Measurements from ENCODE around the gene OR10G3.

The OR10G3 gene

DNA sequence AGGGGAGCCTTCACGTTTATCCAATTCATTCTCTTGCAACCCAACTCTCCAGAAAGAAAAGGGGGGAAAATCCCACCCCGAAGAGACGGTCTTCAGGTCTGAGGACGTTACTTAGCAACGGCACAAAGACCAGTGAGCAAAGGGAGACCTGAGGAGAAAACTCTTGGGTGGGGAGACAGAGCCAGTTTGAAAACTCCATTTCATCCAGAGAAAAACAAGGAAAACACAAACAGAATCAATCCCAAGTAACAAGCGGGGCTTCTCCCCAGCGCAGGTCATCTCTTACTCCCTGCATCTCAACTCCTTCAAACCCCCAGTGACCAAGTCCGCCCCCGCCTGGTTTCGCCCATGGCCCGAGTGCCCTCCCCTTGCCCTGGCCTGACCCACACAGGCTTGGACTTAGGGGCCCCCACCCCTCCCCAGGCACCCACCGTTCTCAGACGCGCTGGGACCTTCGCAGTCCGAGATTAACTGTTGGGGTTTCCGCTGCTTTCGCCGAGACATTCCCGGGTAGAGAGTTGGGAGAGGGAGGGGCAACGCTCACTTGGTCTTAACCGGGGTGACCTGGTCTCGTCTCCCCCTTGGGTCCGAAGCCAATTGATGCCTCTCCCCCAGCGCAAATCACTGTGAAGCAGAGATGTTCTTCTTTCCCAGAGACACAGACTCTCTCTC is 43.3 kb downstream of the OR10G3 start:
- DNase-seq (ENCODE audit: extremely low read depth in 1 of 2, low read depth in 1 of 2) = no peak

DNA sequence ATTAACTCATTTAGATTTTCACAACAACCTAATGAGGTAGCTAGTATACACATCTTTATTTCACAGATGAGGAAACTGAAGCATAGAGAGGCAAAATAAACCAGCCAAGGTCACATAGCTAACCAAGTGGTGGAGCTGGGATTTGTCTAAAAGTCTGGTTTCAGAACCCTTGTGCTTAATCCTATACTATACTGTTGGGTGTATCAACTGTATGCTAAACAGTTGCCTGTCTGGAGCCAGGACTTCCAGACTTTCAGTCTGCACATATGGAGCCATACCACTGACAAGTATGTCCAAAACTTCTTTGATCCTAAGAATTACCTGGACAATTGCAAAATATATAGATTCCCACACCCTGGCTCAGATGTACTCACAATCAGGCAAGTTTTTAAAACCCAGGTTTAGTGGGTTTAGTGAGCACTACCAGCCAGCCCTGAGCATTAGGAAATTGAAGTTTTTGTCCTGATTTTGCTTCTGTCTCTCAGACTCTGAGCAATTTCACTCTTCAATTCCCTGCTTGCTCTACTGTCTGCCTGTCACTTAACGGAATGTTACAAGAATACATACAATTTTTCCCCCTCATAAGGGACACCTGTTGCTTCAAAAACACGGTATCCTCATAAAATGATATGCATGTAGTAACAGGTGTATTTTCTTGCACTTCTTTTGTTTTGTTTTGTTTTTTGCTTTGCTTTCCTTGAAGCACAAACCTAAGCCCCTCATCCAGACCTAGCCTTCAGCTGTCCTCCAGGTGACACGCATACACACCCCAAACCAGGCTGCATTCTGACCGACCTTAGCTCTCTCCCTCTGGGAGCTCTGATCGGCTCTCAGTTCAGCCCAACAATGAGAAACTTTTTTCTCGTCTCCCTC is 44.1 kb downstream of the OR10G3 start:
- no peak for DNase-seq (ENCODE audit: extremely low read depth in 1 of 2, low read depth in 1 of 2)

DNA sequence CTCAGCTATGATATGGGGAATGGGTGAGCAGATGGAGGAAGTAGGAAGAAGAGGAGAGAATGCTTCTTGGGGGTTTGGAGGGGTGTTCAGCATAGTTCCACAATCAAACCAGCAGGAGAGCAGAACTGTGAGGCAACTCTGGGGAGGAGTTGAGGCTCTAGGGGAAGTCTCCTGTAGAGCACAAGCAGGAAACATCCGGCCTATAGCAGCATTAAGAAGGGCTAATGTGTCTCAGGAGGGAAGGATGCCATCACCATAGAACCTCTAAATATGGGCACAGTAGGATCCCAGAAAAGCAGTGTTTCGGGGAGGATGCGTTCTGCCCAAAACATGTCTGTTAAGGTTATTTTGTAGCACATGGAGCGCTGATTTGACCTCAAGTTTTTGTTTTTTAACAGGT is 45.3 kb downstream of the OR10G3 start:
- DNase-seq (ENCODE audit: extremely low read depth in 1 of 2, low read depth in 1 of 2) = no peak

DNA sequence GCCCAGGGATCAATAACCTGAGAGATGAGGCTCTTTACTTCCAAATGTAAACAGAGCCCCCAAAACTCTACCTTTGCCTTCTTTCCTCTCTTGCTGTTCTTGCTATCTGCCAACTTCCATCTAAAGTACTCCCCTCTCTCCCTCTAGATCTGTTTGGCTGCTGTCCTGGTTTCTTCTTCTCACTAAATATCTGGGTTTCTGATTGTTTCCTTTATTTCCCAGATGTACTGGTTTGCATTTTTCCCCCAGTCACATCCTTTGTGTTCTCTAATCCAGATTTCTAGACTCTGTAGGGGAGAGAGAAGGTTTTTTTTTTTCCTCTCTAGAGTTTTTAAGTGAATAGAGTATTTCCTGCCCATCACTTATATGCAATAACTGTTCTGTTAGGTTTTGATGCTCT is 46.6 kb downstream of the OR10G3 start:
- DNase-seq (ENCODE audit: extremely low read depth in 1 of 2, low read depth in 1 of 2) = no peak

DNA sequence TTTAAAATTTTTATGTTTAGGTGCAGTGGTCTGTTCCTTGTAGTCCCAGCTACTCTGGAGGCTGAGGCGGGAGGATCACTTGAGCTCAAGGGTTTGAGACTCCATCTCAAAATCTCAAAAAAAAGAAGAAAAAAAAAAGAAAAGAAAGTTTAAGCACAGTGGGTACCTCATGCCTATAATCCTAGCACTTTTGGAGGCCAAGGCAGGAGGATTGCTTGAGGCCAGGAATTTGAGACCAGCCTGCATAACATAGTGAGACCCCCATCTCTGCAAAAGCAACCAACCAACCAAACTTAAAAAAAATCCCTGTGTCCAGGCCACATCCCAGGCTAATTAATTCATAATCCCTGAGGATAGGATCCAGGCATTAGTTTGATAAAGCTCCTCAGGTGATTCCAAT is 50.4 kb downstream of the OR10G3 start:
- DNase-seq (ENCODE audit: extremely low read depth in 1 of 2, low read depth in 1 of 2) = no peak

DNA sequence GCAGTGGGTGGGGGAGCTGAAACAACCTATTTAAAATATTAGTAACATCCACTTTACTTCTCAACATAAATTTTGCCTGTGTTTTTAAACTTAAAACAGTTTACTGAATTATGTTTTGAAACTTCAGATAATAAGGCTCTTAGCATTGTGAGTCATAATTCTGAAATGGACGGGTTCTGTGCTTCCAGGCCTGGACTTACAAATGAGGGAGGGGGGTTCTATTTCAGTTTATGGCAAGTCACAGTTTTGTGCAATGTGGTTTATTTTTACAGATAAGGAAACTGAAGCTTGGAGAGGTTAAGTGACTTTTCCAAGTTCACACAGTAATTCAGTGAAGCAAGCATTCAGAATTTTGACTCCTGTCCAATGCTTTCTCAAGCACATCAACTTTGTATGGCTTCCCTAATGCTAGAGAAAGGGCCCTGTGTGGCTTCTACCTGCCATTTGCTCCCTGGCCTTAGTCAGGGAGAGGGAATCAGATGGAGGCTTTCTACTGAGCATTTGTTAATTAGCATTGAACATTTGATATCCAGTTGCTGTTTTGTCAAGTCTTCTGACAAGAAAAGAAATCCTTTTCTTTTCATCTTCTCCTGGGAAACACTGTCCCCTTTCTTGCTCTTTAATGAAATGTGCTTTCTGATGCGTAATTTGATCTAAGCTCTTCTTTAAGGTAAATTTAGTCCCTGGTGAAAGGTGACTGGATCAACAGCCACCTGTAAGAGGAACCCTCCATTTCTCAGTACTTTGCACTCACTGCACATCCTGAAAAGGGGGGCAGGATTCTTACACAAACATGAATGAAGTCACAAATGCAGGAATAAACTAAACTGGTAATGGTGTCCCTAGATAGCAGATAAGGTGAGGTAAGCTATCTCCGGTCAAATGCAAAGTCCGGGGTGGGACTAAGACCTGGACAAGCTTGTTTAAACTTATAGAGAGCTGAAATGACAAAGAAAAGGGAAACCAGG is 51.2 kb downstream of the OR10G3 start:
- DNase-seq (ENCODE audit: extremely low read depth in 1 of 2, low read depth in 1 of 2) = no peak

DNA sequence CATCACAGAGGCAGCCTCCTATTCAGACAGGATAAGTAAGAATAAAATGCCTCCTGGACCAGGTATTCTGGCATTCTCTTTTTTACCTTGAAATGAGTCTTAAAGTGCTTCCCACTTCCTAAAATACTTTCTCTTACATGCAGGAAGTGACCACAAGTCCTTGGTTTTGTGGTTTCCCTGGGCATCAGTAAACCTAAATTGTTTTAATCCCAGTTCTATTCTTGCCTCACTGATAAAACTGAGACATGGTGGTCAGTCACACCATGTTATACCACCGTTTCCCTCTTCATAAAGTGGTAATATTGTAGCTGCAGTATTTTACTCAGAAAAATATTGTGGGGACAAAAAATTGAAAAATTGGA is 52.6 kb downstream of the OR10G3 start:
- DNase-seq (ENCODE audit: extremely low read depth in 1 of 2, low read depth in 1 of 2) = no peak

DNA sequence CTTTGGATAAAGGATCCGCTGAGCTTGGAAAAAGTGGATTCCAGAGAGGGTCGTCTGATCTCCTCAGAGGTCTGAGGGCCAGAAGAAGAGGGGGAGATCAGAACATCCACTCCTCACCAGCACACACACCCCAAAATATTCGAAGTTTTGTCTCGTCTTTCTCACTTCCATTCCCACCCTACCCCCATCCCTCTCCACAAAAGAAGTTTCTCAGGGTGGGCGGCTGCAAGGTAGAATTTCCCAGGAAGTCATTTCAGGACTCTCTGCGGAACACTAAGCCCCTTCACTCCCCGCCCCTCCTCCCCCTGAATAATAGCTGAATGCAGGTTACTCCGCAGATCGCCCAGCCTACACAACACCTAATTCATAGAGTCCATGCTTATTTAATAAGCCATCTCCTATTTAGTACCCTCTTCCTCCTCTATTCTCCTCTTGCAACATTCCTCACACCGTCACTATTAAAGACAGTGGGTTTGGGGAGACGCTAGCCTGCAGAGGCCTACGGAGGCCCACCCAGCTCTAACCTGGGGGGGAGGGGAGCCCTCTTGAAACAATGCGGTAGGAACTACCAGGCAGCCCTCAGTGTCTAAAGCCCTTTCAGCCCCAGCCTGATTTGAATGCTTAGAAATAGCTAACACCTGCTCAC is 53.1 kb downstream of the OR10G3 start:
- DNase-seq (ENCODE audit: extremely low read depth in 1 of 2, low read depth in 1 of 2) = no peak

DNA sequence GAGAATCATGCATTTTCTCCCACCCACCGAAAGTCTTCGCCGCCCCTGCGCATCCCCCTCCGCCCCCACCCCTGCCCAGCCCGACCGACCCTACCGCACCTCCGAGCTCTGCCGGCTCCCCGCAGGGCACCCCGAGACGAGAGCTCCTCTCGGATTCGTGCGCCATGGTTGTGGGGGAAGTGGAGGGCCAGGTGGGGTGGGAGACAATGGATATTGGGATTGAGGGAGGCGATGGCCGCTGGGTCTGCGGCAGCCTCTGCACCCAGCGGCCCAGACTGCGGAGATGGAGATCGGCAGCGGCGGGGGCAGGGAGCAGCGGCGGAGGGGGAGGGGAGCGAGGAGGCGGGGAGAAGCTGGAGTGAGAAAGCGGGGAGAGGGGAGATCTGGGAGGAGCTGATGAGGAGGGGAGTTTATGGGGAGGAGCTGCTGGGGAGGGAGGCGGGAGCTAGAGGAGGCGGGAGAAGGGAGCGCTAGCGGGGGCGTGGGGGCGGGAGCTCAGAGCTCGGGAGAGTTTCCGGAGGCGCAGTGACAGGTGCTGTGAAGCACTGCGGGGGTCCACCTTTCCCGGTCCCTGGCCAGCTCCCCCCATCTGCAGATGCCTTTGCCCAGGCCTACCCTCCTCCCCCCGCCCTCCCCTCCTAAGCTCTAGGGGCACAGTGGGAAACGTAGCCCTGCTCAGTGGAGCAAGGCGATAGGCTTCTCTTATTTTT is 53.8 kb downstream of the OR10G3 start, which contains the start of gene SALL2:
TSS of gene SALL2 (minus strand) at position 385 of the 710 bp plus-strand sequence. CDS start at position 166, 219 bp downstream.
- peak; percentile 27 to 52 for DNase-seq (ENCODE audit: extremely low read depth in 1 of 2, low read depth in 1 of 2)

DNA sequence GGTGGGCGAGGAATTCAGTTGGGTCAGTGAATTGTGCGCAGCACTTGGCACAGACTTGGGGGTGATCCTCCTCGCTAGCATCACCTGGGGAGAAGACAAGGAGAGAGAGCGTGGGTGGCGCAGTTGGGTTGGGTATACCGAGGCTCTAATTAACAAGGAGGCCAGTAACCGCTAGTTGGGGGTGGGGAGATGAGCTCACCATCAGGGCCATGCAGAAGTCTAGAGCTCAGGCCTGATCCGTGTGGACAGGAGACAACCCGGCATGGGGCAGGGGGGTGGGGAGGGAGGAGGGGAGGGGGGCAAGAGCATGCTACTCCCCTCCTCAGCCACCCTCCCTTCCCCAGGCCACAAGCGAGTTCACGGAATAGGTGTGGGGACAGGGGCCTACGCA is 54.3 kb downstream of the OR10G3 start:
- DNase-seq (ENCODE audit: extremely low read depth in 1 of 2, low read depth in 1 of 2) = no peak

DNA sequence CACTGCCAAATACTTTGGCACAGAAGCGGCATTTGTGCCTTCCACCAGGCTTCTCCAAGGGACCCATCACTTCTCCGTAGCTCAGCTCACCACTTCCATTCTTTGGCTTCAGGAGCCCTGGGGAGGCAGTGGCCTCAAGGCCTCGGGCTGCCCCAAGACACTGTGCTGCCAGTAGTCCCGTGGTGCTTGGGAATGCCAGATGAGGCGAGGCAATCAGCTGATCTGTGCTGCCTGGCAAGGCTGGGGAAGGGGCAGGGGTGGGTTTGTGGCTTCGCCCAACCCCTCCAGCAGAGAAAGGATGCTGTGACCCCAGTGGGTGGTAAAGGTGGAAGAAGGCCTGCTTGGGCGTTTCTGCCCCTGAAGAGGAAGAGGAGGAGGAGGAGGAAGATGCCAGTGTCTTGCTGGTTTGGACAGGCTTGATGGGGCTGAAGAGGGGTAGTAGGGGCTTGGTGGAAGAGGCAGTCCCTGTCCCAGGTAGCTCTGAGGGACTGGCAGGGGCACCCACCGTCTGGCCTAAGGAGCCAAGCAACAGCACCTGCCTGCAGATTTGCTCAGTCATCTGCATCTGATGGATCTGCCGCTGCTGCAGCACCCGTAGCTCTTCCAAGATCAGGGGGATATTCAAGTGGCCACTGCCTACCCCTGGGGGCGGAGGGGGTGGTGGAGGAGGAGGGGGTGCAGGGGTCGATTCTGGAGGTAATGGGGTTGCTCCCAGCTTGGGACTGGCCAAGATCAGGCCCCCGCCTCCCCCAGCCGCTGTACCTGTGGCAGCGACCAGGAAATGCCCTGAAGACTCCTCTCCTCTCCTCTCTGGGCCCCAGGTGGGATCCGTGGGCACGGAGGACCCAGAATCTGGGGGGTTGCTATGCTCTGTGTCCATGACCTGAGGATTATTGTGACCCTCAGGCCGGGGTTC is 55.0 kb downstream of the OR10G3 start:
- DNase-seq (ENCODE audit: extremely low read depth in 1 of 2, low read depth in 1 of 2) = no peak

DNA sequence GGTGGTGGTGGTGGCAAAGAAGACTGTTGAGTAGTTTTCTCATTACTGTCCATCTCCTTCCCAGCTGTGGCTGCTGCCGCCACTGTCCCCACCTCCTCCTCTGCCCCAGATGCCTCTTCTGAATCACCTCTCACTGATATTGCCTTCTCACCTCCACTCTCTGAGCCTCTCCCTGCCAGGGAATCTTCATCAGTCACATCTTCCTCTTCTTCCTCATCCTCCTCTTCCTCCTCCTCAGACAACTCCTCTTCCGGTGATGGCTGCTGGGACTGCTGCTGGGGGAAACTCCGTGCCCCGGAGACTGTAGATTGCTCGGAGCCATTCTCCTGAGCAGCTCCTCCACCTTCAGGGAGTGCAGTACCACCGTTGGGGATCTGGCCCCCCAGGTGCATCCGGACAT is 56.7 kb downstream of the OR10G3 start:
- DNase-seq (ENCODE audit: extremely low read depth in 1 of 2, low read depth in 1 of 2) = no peak

DNA sequence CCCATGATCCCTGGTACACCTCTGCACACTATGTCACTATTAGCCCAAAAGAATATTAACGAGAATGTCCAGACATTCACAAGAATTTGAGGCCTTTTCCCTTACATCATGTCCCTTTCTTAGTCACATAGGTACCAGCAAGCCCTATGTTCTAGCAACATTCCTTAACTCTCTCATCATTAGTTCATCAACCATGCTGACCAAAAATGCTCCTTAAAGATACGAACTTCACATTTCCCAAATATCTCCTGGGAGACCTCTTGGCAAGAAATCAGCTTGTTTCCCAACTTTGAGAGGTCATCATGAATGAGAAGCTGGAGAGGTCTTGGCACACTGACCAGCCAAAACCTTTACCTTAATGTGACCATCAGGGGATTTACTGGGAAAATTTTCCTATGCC is 58.4 kb downstream of the OR10G3 start:
- DNase-seq (ENCODE audit: extremely low read depth in 1 of 2, low read depth in 1 of 2) = no peak

DNA sequence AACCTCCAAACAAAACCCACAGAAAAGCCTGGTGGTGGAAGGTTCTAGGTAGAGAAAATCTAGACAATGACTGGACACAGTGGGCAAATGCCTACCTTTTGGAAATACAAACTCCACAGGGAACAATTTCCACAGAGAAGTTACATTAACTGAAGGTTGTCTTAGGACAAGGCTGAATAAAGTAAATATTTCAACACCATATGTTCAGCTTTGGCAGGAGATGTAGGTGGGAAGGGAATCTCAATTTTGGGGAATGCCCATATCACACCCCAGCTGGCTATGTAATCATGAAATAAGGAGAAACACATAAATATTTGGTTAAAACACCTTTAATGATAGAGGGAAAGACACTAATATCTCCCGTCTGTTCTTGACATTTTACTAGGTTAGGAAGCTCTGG is 59.1 kb downstream of the OR10G3 start:
- no peak for DNase-seq (ENCODE audit: extremely low read depth in 1 of 2, low read depth in 1 of 2)

DNA sequence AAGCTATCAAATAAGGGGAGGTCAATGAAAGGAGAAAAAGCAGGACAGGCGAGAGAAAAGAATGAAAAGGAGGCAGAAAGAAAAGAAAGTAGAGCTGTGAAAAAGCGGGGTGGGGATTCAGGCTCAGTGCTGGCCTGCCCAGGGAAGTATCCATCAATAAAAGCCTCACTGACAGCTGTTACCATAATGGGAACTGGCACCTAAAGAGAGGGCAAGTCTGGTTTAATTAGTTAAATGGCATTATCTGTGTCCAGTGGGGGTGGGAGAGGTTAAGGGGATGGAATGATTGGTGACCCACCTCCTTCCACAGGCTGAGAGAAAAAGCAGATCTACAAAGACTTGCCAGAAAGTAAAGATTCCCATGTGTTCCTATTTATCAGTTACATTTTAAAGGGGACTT is 61.2 kb downstream of the OR10G3 start:
- no peak for DNase-seq (ENCODE audit: extremely low read depth in 1 of 2, low read depth in 1 of 2)

Measured in activated CD8-positive, alpha-beta memory T cell treated with anti-CD3 and anti-CD28 coated beads for 1 hour (primary cell).